HL-60 (cell line): Measurements from ENCODE around the gene RPL22.

Experiments
- DNase-seq, 2 experiments: peaks; one replicate each; pipeline ENCODE4 v3.0.0-alpha.2; 2010 to 2020; ENCODE audit warnings: low read depth in 1 of 2, low spot score in 1 of 2
- H3K27ac ChIP-seq: fragments of 250-450 bp; sonication (Bioruptor Pico); replicated peaks from 2 replicates; pipeline ENCODE4 v1.5.1; 2020; ENCODE audit warnings: mild to moderate bottlenecking, moderate library complexity
- H3K27me3 ChIP-seq: fragments of 250-450 bp; sonication (Bioruptor Pico); 2 replicates; pipeline ENCODE4 v1.5.1; 2021; ENCODE audit warnings: mild to moderate bottlenecking, moderate library complexity; ENCODE audit not compliant: insufficient read depth, poor library complexity, severe bottlenecking
- H3K4me3 ChIP-seq: replicated peaks from 2 replicates; pipeline ENCODE4 v1.5.1; 2011; ENCODE audit warnings: mild to moderate bottlenecking, control low read depth, low read length; ENCODE audit not compliant: insufficient read depth
- CTCF ChIP-seq: IDR thresholded peaks from one replicate; pipeline ENCODE4 v1.5.1; 2011; ENCODE audit warnings: low read length, control low read depth, inconsistent platforms; ENCODE audit not compliant: insufficient read depth
- GABPA ChIP-seq: IDR thresholded peaks from 2 replicates; pipeline ENCODE4 v1.6.1; 2012; ENCODE audit warnings: low read depth
- POLR2AphosphoS5 ChIP-seq: IDR thresholded peaks from 2 replicates; pipeline ENCODE4 v1.6.1; 2012; ENCODE audit warnings: low read depth
- REST ChIP-seq: IDR thresholded peaks from 2 replicates; pipeline ENCODE4 v1.6.1; 2012; ENCODE audit warnings: low read depth; ENCODE audit not compliant: insufficient replicate concordance
- SPI1 ChIP-seq: IDR thresholded peaks from 2 replicates; pipeline ENCODE4 v1.6.1; 2012; ENCODE audit warnings: low read depth, mild to moderate bottlenecking, borderline replicate concordance

Gene RPL22

GRCh38 chr1:6142036-6142621 lies 57.3 kb downstream of the RPL22 start:
- Histone ChIP-seq H3K27me3 (no peaks in the 10 kb centered on the region), H3K27ac (no peak overlapping the region), H3K4me3 (no peak overlapping the region)
- no peak for DNase-seq
- TF ChIP-seq REST (no peak), GABPA (no peak)

- TF ChIP-seq GABPA (no peak), POLR2AphosphoS5 (no peak), REST (no peak), SPI1 (no peak), CTCF (no peak)
- Histone ChIP-seq H3K27me3 (no peaks in the 10 kb centered on the region), H3K27ac (no peak overlapping the region), H3K4me3 (no peak overlapping the region)
- DNase-seq: peak in 1 of 2 experiments; percentile 36
Observed at GRCh38 chr1:6141592-6141991, 57.8 kb downstream of the RPL22 start.

- Histone ChIP-seq H3K27me3 (no peaks in the 10 kb centered on the region), H3K27ac (no peak overlapping the region), H3K4me3 (no peak overlapping the region)
- TF ChIP-seq CTCF: no peak
- no peak for TF ChIP-seq SPI1
- TF ChIP-seq REST: no peak
- TF ChIP-seq GABPA: no peak
- TF ChIP-seq POLR2AphosphoS5: no peak
- DNase-seq: no peak
Observed at GRCh38 chr1:6140413-6140812, 59.0 kb downstream of the RPL22 start.
